ENCODE data around the gene SP110. TPM values are rescaled to one million over a fixed set of nuclear protein-coding genes. Genes with fewer than 3 reads are reported as not detected.

SP110 gene
- total and polyA plus RNA-seq, 2 of the 8 experiments (the other 6 are each of a cell fraction or from before 2014, with no cell fraction given): 3.1 to 7.1 TPM

GRCh38 chr2:230231251-230231650 is 11.5 kb upstream of the SP110 start (continued):
- no peak for TF ChIP-seq JUND (IDR thresholded peaks at IDR 0.05; ENCODE audit: low read length)
- TF ChIP-seq KDM4A (IDR thresholded peaks at IDR 0.05; ENCODE audit: low read depth, low read length, severe bottlenecking): no peak
- no peak for TF ChIP-seq SIX5 (IDR thresholded peaks at IDR 0.05; ENCODE audit: low read depth, low read length)
